Subcutaneous adipose tissue (tissue), 4 donors: ENCODE results near the gene CD44. TPM values are rescaled to one million over a fixed set of nuclear protein-coding genes. Genes with fewer than 3 reads are reported as not detected.

Source experiments
- CTCF ChIP-seq: fragments of 450-650 bp; IDR thresholded peaks from one replicate; pipeline ENCODE4 v1.5.1; 2016; ENCODE audit warnings: low read depth, mild to moderate bottlenecking, control low read depth, antibody characterized with exemption, moderate library complexity
- total RNA-seq, 4 donors: library from RNA; depleted of rRNA; stranded (reverse); fragments of >200 nt; gene quantifications; one replicate each; pipeline ENCODE4 v1.1.0, GENCODE V29; 2016

The CD44 gene
- total RNA-seq, 4 donors from 2014 or later, result 103 to 438 (median 231) TPM

- TF ChIP-seq CTCF, result no peak
These were observed 4.5 kb downstream of the CD44 start for GRCh38 chr11:35143297-35144135.

GRCh38 chr11:35144136-35144741, 5.3 kb downstream of the CD44 start:
- TF ChIP-seq CTCF, result no peak

- TF ChIP-seq CTCF, result no peak
These were observed 5.8 kb downstream of the CD44 start for GRCh38 chr11:35144806-35145205.

GRCh38 chr11:35145271-35145670, 6.3 kb downstream of the CD44 start:
- TF ChIP-seq CTCF, result no peak

- TF ChIP-seq CTCF, result no peak
These were observed 7.1 kb downstream of the CD44 start for GRCh38 chr11:35146074-35146521.

GRCh38 chr11:35146711-35147110, 7.7 kb downstream of the CD44 start:
- TF ChIP-seq CTCF, result no peak

- no peak for TF ChIP-seq CTCF
These were observed 8.3 kb downstream of the CD44 start for GRCh38 chr11:35147235-35147634.
